ENCODE measurements around the gene ERI2.
A peak's percentile ranks its signal among the peaks of the same experiment; 100 is the strongest.
"Not testable (repeated sequence)": the region's sequence is repeated elsewhere in the genome, so short reads cannot be mapped to it uniquely, and the experiment has no call there.

The ERI2 gene

GRCh38 chr16:20811889-20812439, 5.7 kb upstream of the ERI2 start:
- DNase-seq (ENCODE audit: extremely low spot score): no peak
- CTCF ChIA-PET: interaction anchor here (1.3 to 1.6 kb wide), 2 partner anchors 12 to 272 kb away, joined by 3 to 4 read pairs; no protein-coding TSS in a partner anchor
- no peak for TF ChIP-seq CTCF (IDR thresholded peaks at IDR 0.05; ENCODE audit: control extremely low read depth, extremely low read depth, low read depth, missing control alignments)
- POLR2A ChIA-PET: no interaction called here

- no peak for TF ChIP-seq CTCF (IDR thresholded peaks at IDR 0.05; ENCODE audit: control extremely low read depth, extremely low read depth, low read depth, missing control alignments)
- no peak for DNase-seq (ENCODE audit: extremely low spot score)
- ChIA-PET POLR2A (no interaction called here), CTCF (interaction anchor here (1.2 to 2.4 kb wide), 2 partner anchors 11 to 26 kb away, joined by 3 to 12 read pairs; no protein-coding TSS in a partner anchor)
Observed at GRCh38 chr16:20807862-20808261, 1.6 kb upstream of the ERI2 start.

- DNase-seq (ENCODE audit: extremely low spot score); POLR2A ChIA-PET: not testable (repeated sequence)
- CTCF ChIA-PET: interaction anchor here (1.1 to 2.4 kb wide), 6 partner anchors 8 to 279 kb away, joined by 3 to 18 read pairs (median 8); no protein-coding TSS in a partner anchor
Observed at GRCh38 chr16:20805684-20806167, 546 bp downstream of the ERI2 start.

- CTCF ChIA-PET: interaction anchor here (1.1 to 1.6 kb wide), 2 partner anchors 10 to 47 kb away, joined by 3 to 6 read pairs; no protein-coding TSS in a partner anchor
- POLR2A ChIA-PET: no interaction called here
- no peak for DNase-seq (ENCODE audit: extremely low spot score)
- TF ChIP-seq CTCF (IDR thresholded peaks at IDR 0.05; ENCODE audit: control extremely low read depth, extremely low read depth, low read depth, missing control alignments): no peak
Observed at GRCh38 chr16:20803561-20804214, 2.6 kb downstream of the ERI2 start.

- POLR2A ChIA-PET: no interaction called here
- no peak for TF ChIP-seq CTCF (IDR thresholded peaks at IDR 0.05; ENCODE audit: control extremely low read depth, extremely low read depth, low read depth, missing control alignments)
- DNase-seq (ENCODE audit: extremely low spot score): no peak
- CTCF ChIA-PET: no interaction called here
Observed at GRCh38 chr16:20803192-20803560, 3.1 kb downstream of the ERI2 start.

GRCh38 chr16:20801278-20801677, 5.0 kb downstream of the ERI2 start:
- DNase-seq (ENCODE audit: extremely low spot score): no peak
- POLR2A ChIA-PET: no interaction called here
- CTCF ChIA-PET: no interaction called here
- no peak for TF ChIP-seq CTCF (IDR thresholded peaks at IDR 0.05; ENCODE audit: control extremely low read depth, extremely low read depth, low read depth, missing control alignments)

- ChIA-PET CTCF (interaction anchor here (0.6 to 2.1 kb wide), 10 partner anchors 9 to 285 kb away, joined by 3 to 5 read pairs (median 3); no protein-coding TSS in a partner anchor), POLR2A (no interaction called here)
- no peak for DNase-seq (ENCODE audit: extremely low spot score)
- peak; percentile 44 for TF ChIP-seq CTCF (IDR thresholded peaks at IDR 0.05; ENCODE audit: control extremely low read depth, extremely low read depth, low read depth, missing control alignments)
Observed at GRCh38 chr16:20799599-20799998, 6.7 kb downstream of the ERI2 start.

Data from GM10248 (cell line).